Fibroblast of peridontal ligament (primary cell): ENCODE data around the gene PIP5K1C.
A peak's percentile ranks its signal among the peaks of the same experiment; 100 is the strongest.
"Not testable (repeated sequence)": the region's sequence is repeated elsewhere in the genome, so short reads cannot be mapped to it uniquely, and the experiment has no call there.

ENCODE experiments used
- DNase-seq: peaks from one replicate; pipeline ENCODE4 v3.0.0-alpha.2; 2010; ENCODE audit errors: extremely low read depth

Gene PIP5K1C

DNA sequence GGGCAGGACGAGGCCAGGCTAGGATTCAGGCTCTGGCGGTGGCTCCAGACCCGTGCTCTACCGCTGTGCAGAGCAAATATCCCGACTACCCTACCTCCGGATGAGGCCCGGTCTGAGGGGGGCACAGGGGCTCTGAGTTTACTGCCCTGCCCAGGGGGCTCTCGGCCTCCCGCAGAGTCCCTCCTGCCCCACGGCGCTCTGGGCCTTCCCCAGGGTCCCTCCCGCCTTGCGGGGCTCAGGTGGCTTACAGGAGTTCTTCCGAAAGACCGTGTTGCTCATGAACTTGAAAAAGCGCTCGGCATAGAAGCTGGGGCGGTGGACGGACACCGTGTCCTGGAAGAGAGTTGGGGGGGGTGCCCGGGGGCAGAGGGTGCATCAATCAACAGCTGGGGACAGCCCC is 54.5 kb downstream of the PIP5K1C start:
- DNase-seq: no peak

DNA sequence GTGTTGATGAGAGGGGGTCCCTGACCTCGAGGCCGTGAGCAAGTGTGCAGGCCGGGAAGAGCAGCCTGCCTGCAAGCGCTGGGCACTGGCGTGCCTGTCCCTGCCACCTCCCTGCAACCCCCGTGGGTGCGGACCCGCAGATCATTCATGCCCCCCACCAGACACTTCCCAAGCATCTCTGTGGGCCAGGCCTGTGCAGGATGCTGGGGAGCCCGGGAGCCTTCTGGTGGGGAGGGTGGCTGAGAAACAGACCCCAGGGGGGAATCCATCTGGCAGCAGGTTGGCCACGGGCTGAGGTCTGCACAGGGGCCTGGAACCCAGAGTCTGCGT is 55.2 kb downstream of the PIP5K1C start:
- no peak for DNase-seq

DNA sequence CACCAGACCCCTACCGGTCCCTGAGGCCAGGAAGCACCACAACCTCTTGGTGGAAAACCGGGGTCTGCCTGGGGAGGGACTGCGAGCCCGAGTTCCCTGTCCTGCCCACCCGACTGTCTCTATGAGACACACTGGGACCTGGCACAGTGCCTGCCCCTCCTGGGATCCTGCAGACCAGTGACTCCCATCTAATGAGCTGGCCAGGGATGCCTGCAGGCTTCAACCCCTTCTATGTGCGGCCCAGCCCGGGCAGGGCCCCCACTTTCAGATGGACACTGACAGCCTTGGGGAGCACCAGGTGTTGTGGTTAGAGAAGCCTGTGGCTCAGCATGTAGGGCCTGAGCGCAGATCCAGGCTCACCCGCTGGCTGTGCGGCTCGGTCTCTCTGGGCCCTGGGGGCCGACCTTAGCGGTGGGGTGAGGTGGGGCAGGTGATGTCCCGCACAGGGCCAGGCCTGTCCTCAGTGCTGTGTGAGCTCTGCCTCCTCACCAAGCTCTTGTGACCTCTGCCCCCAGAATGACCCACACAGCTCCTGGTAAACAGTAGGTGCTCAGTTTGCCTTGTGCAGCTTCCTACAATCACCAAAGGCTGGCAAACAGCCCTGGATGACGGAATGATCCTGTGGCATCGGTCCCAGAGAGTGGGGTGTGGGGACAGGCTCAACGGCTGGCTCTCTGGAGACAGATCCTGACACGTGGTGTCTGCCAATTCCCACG is 55.8 kb downstream of the PIP5K1C start:
- DNase-seq: peak; percentile 9

DNA sequence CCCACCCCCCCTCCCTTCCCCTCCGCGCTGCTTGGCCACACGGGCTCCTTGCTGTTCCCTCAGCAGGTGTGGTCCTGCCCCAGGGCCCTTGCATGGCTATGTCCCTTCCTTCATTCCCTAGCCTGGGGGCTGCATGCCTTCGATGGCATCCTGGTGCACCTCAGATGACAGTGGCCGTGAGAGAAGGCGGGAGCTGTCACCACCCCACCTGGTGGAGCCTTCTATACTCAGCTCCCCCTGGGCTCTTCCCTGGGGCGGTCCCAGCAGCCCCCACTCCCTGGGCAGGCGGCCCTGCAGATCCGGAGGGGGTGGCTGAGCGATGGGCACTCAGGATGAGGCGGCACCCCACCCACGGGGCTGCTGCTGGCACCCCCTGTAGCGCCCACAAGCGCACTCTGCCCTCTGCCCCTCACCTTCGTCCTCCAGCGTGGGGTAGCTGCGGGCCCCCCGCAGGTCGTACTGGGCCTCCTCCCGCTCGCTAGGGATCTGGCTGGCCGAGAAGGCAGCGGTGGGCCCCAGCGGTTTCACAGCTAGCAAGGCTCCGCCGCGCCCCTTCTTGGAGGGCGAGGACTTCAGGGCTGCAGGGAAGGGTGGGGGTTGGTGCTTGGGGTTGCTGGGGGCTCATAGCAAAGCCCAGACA is 56.5 kb downstream of the PIP5K1C start:
- no peak for DNase-seq

DNA sequence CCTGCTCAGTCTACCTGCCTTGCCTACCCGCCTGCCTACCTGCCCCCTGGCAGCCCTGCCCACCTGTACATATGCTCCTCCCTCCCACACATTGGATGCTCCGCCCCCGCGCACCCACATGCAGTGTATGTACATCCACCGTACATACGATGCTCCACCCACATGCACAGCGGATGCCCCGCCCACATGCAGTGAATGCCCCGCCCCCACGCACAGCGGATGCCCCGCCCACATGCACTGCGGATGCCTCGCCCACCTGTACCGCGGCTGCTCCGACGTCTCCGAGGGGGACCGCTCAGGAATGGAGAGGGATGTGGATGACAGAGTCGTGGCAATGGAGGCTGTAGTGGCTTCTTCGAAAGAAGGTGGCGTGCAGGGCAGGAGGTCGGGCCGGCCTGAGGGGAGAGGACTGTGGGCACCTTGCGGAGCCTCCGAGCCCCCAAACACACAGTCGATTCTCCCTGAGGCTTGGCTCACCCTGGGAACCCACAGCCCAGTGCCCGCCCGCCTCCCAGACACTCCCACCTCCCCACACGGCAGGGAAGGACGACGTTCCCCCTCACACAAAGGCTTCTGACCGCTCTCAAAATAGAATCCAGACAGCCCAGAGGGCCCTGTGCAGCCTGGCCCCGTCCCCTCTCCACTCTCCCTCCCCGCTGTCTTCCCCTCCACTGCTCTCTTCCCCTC is 57.1 kb downstream of the PIP5K1C start:
- no peak for DNase-seq

DNA sequence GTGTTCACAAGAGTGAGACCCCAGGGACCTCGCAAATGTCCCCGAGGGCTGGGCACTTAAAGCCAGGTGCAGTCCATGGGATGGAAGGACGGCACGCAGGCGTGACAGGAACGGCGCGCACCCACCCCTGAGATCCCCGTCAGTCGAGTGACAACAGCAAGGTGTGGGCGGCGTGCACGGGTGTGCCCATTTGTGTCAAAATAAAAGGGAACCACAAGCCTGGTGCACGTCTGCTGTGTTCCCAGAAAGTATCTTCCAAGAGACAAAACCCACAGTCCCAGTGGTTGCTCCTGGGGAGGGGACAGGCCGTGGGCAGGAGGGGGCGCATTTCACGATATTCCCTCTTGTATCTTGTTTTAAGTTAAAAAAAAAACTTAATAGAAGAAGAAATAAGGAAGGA is 58.0 kb downstream of the PIP5K1C start:
- no peak for DNase-seq

DNA sequence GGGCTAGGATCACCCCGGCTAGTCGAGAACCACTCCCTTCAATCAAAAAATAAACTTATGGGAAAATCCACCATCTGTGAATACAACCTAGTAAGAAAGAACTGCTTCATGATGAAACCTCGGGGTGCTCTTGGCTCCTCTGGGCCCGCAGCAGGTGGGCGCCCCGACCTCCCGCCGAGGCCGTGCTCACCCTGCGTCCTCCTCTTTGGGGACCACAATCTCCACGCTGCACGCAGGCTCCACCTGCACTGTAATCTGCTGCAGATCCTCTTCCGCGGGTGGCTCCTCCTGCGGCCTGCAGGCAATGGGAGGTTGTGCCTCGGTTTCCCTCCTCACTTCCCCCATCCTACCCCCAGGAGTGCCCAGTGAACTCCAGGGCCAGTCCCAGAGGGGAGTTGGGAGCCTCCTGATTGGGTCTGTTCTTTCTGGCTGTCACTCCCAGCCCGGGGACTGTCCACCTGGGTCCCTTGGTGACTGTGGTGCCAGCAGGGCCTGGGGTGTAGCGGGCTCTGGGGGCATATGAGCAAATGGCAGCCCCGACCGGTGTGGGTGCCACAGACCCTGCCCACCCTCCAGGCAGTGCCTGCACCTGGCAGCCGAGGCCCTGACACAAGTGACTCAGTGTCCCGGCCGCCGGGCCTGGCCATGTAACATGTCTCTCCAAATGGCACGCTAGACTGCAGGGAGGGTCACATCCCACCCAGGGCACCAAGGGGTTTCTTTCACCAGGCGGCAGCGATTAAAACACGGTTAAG is 58.6 kb downstream of the PIP5K1C start:
- DNase-seq: no peak

DNA sequence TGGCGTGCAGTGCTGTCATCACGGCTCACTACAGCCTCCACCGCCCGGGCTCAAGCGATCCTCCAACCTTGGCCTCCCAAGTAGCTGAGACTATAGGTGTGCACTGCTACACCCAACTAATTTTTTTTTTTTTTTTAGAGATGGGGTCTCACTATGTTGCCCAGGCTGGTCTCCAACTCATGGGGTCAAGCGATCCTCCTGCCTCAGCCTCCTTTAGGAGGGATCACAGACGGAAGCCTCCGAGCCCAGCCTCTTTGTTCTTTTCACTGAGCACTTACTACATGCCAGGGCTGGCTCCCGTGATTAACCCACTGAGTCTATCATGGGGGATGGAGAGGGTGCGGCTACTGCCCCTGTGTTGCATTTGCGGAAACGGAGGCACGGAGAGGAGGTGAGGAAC is 60.8 kb downstream of the PIP5K1C start:
- DNase-seq: no peak

DNA sequence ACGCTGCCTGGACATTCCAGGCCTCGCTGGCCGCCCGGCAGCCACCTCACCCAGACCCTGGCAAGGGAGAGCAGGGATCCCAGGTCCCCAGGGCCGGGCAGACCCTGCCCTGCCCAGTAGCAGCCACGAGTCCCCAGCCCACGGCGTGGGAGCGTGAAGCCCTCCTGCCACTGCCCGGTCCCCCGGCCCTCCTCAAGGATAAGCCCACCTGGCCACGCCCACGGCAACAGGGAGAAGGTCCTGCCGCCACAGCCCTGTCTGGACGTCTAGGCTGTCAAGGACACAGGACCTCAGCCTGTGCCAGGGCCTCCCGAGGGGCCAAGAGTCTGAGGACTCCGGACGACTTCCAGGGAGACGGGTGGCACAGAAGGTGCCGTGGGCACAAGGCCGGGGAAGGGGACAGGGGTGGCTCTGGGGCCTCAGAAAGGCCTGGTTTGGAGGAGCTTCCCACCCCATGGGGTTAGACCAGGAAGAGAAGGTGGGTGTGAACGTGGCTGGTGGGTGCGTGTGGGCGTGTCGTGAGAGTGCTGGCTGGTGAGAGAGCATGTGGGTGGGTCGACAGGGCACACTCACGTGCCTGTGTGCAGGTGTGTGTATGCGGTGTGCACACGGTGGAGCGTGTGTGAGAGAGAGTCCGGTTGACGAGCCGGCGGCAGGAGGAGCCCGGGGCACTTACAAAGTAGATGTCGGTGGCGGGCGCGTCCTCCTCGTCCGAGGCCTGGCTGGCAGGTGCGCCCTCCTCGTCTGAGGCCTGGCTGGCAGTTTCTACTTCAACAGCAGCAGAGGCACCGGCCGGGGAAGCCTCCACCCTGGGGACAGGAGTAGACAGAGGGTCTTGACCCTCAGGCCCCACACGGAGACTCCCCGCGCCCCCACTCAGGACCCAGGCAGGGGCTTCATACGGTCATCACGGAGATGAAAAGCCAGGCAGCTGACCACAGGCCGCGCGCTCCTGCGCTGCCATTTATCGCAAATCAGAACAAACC is 61.8 kb downstream of the PIP5K1C start:
- no peak for DNase-seq

DNA sequence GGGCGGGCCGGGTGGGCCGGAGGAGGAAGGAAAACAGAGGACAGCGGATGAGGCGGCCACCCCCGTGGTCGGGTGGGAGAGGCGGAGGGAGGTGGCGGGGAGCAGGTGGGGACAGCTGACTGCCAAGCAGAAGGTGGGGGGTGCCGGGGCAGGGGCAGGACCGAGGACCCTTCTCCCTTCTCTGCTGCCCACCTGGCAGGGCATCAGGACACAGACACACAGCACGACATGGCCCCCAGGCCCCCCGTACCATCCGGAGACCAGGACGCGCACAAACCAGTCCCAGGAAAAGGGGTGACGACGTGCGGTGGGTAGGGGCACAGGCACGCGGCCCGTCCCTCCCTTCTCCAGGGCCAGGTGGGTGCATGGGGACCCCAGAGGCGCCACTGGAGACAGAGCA is 62.6 kb downstream of the PIP5K1C start:
- no peak for DNase-seq

DNA sequence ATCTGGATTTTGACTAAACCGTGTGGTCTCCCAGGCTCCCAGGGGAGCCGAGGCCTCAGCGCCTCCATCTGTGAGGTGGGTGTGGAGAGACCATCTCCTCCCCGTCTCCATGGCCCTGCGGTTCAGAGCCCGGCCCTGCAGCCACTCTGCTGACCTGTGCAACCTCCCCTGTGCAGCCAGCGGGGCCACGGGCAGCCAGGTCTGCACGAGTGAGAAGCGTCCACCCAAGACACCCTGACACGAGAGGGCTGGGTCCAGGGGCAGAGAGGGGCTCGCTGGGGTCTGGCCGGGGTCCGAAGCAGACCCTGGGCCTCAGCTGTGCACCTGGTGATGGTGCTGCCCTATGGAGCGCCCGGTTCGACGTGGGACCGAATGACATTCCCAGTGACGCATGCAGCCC is 63.3 kb downstream of the PIP5K1C start:
- DNase-seq: no peak

DNA sequence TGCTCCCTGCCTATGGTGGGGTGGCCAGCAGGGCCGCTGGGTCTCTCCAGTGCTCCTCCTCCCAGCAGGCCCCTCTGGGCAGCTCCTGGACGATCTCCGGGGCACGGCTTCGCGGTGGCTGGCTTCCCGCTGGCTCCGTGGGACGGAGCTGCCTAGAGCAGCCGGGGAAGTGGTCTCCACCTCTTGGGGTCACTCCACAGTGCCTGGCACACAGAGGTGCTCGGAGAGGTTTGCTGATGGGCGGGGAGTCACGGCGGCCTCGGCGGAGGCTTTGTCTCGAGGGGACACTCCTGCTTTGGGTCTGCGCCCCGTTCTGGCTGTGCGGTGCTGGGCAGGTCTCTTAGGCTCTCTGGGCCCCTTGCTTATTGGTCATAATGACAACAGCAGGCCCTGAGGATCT is 63.8 kb downstream of the PIP5K1C start:
- no peak for DNase-seq

DNA sequence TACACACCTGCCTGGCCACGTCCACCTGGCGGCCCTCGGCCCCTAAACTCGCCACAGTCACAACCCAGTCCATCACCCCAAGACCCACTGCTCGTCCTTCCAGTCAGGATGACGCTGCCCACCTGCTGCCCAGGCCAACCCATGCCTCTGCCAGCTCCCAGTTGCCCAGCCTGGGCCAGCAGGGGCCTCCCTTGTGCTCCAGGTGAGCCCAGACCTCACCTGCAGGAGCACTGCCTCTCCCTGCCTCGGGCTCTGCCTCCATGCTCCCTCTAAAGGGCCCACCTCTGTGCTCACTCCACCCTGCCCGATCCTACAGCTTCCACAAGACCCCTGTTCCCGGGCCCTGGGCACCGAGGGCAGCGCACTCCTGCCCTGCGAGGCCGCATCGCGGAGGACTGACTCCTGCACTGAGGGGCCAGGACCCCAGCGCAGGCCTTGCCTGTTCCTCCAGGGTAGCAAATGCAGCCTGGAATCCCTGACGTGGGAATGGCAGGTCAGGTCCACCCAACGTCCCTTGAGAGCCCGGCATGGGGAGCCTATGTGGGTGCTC is 65.7 kb downstream of the PIP5K1C start:
- DNase-seq: no peak

DNA sequence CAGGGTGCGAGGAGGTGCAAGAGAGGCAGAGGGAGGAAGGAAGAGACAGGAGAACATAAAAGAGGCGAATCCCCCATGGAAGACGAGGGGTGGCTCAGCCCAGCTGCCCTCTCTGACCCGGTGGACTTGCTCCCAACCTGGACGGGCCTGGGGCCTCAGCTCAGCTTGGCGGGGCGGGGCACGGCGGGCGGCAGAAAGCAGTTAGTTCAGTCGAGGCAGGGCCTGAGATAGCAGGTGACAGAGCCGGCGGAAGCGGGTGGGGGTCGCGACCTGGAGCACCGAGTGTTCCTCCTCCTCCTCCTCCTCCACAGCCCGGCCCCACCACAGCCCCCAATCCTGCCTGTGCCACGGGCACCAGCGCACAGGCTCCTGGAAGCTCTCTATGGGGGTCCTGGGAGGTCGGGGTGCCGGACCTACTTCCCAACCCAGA is 66.7 kb downstream of the PIP5K1C start:
- DNase-seq: no peak

DNA sequence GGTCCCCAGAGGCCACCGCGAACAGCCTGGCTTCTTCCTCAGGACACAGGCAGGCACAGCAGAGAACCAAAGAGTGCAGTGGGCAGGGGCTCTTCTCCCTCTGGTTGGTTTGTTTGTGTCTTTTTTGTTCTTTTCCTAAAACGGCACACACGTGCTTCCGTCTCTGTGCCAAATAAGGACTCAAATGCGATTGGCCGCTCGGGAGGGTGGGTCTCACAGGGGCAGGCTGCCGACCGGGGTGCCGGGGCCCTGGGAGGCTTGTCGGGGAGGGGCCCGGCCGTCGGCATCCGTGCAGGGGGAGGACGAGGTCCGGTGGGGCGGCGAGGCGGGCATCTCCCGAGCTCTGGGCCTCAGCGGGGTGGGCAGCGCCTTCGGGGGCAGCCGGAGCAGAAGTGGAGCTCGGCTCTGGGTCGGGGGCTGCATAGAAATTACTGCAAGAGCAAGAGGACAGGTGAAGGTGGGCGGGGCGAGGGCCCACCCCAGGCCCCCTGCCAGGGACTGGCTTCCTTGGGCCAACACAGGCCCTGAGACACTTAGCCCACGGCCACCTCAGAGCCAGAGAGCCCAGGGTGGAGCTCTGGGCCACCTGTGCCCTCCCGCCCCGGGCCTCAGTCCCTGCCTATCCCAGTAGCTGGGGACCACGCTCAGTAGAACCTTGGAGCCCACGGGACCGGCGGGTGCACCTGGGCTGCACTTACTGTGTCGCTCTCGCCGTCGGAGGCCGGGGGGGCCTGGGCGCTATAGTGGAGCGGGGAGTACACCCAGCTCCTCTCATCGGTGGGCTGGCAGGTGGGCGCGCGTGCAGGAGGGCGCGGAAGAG is 67.3 kb downstream of the PIP5K1C start:
- no peak for DNase-seq

DNA sequence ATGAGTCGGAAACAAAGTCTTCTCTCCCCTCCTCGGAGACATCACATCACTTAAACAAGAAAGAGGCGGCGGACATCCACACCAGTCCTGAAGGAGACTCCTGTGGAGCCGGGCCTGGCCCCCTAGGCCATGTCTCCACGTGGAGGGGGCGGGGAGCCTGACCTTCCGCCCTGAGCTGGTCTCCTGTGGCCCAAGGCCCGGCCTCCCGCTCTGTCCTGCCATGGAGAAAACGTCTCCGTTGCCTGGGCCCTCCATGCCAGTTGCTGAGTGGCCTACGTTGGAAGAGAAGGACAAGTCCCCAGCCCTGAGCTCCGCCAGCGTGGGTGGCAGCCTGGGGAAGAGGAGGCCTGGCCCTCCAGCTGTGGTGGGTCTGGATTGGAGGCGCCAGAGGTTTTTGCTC is 68.2 kb downstream of the PIP5K1C start:
- no peak for DNase-seq

DNA sequence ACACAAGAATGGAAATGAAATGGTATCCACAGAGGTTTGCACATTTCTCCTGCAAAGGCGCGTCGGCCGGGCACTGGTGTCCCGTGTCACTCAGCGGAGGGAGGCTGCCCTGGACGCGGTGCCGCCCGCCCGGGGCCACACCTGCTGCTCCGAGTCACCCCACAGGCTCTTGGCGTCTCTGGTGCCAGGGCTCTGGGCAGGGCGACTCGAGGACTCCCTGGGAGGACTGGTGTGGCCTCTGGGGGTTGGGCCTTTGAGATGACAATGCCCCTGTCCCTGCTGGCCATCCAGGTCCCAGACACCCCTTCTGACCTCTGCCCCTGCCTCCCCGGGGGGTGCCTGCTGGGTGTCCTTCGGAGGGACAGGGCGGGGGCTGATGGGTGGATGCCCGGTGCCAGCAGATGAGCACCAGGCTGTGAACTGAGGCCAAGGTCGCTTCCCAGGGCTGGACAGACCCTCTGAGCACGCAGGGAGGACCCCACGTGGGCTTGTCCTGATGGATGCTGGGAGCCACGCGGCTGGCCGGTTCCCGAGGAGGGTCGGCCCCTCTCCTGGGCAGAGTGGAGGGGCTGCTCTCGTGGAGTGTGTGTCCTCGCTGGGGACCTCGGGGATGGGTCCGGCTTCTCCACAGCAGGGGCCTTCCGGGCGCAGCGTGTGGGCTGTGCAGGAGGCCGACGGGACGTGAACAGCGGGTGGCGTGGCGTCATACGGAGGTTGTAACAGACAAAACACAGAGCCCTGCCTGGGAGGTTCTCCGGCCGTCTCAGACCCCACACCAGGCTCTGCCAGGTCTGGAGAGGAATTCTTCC is 69.0 kb downstream of the PIP5K1C start:
- no peak for DNase-seq

DNA sequence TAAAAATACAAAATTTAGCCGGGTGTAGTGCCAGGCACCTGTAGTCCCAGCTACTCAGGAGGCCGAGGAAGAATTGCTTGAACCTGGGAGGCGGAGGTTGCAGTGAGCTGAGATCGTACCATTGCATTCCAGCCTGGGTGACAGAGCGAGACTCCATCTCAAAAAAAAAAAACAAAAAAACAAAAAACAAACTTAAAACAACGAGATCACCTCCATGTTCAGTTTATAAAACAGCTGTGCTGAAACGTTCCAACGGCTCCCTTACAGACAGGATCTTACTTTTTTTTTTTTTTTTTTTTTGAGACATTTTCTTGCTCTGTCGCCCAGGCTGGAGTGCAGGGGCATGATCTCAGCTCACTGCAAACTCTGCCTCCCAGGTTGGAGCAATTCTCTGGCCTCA is 71.5 kb downstream of the PIP5K1C start:
- DNase-seq: not testable (repeated sequence)

DNA sequence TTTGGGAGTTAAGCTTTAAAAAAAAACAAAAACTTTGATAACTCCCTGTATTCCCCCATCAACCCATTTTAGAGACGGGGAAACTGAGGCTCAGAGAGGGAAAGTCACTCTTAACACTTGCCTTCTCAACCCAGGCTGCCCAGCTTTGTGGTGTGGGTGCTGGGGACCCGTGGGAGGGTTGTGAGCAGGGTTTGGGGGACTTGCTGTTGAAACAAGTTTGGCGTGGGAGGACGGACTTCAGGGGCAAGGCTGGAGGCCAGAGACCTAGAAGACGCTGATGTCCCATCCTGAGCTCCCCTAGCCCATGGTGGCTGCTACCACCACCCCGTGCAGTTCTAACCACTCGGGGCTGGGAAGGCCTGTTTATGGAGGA is 72.9 kb downstream of the PIP5K1C start:
- DNase-seq: no peak
